Mammary epithelial cell (primary cell): ENCODE results near the gene CDH24.

ENCODE experiments used
- EZH2 ChIP-seq: IDR thresholded peaks from 2 replicates; pipeline ENCODE4 v1.6.1; 2012; ENCODE audit warnings: low read length, inconsistent platforms, borderline replicate concordance
- TF ChIP-seq, protein P1 (sequence below), 2 donors: IDR thresholded peaks in 1 of 2; conservative IDR thresholded peaks in 1 of 2; 2 replicates each; pipeline ENCODE4 v1.5.1; 2011 to 2012; ENCODE audit warnings: inconsistent platforms in 2 of 2, low read length in 2 of 2, mild to moderate bottlenecking in 2 of 2, control low read depth in 1 of 2, low read depth in 1 of 2; ENCODE audit not compliant: insufficient read depth in 1 of 2; ENCODE audit errors: extremely low read depth in 1 of 2

GRCh38 chr14:23093991-23094665 lies 36.8 kb upstream of the CDH24 start:
- TF ChIP-seq EZH2, result no peak
- TF ChIP-seq, protein P1, sequence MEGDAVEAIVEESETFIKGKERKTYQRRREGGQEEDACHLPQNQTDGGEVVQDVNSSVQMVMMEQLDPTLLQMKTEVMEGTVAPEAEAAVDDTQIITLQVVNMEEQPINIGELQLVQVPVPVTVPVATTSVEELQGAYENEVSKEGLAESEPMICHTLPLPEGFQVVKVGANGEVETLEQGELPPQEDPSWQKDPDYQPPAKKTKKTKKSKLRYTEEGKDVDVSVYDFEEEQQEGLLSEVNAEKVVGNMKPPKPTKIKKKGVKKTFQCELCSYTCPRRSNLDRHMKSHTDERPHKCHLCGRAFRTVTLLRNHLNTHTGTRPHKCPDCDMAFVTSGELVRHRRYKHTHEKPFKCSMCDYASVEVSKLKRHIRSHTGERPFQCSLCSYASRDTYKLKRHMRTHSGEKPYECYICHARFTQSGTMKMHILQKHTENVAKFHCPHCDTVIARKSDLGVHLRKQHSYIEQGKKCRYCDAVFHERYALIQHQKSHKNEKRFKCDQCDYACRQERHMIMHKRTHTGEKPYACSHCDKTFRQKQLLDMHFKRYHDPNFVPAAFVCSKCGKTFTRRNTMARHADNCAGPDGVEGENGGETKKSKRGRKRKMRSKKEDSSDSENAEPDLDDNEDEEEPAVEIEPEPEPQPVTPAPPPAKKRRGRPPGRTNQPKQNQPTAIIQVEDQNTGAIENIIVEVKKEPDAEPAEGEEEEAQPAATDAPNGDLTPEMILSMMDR (conservative IDR thresholded peaks at IDR 0.05 in 1 of 2, IDR thresholded peaks at IDR 0.05 in 1 of 2; ENCODE audit: extremely low read depth in 1 of 2, insufficient read depth in 1 of 2, low read depth in 1 of 2, low read length in 2 of 2), result peak; percentile 9 to 16
